ENCODE data around the gene LRRK1. TPM values are rescaled to one million over a fixed set of nuclear protein-coding genes. Genes with fewer than 3 reads are reported as not detected.

LRRK1 gene
- total and polyA plus RNA-seq, 2 donors (not counting 1 experiment from before 2014, with no cell fraction given): 19.8 to 53.0 TPM

DNA sequence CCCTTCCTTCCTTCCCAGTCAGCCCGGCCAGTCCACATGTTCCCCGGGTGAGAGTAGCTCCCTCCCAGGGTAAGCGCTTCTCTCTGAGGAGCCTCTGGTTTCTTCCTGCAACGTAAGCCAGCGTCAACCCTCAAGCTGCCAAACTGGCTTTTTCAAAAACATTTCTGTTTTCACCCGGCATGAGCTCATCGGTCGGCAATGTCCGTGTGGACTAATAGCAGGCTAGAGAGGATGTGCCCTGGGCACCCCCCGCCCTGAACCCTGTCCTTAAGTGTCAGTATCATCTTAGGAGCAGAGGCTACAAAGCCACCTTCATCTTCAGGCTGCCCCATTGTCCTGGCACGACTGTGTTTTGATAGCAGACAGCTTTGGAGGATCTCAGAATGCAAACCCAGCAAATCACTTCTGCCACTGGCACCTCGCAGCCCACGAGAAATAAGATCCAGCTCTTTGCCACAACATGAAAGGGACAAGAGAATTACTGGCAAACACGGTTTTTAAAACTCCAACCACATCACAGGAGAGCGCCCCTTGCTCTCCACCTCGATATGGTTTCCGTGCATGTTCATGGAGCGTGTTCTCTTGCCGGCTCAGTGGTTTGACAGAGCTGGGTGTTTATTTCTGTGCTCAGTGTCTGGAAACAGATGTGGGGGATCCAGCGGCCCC is 29.6 kb upstream of the LRRK1 start:
- Histone ChIP-seq H3K36me3 (replicated peaks in 1 of 2; ENCODE audit: control extremely low read depth in 1 of 2, control insufficient read depth in 1 of 2, extremely low read depth in 1 of 2, insufficient read depth in 2 of 2, low read length in 1 of 2) (no peaks in the 10 kb centered on the region), H3K27me3 (replicated peaks in 1 of 4; ENCODE audit: control extremely low read depth in 1 of 4, control insufficient read depth in 3 of 4, insufficient read depth in 4 of 4, low read length in 3 of 4) (peaks cover 0 to 52% (median 7%) of the 10 kb centered on the region in 4 experiments), H3K4me2 (replicated peaks; ENCODE audit: low read depth, low read length, poor library complexity, severe bottlenecking) (no peak overlapping the region), H4K20me1 (ENCODE audit: control insufficient read depth, insufficient read depth, low read length, poor library complexity, severe bottlenecking) (no peaks in the 10 kb centered on the region), H3K4me1 (ENCODE audit: control insufficient read depth in 2 of 2, insufficient read depth in 2 of 2, low read length in 2 of 2) (no peaks in the 10 kb centered on the region), H2AFZ (ENCODE audit: insufficient read depth, low read depth, low read length, poor library complexity, severe bottlenecking) (no peak overlapping the region), H3K79me2 (ENCODE audit: control insufficient read depth, insufficient read depth, low read length) (no peaks in the 10 kb centered on the region), H3K27ac (ENCODE audit: low read length in 2 of 2) (no peak overlapping the region), H3K9ac (ENCODE audit: low read length) (no peak overlapping the region), H3K9me3 (ENCODE audit: control extremely low read depth in 1 of 3, control insufficient read depth in 2 of 3, insufficient read depth in 1 of 3, low read length in 2 of 3) (no peaks in the 10 kb centered on the region), H3K4me3 (ENCODE audit: control extremely low read depth in 1 of 5, extremely low read depth in 1 of 5, insufficient read depth in 1 of 5, low read depth in 2 of 5, low read length in 4 of 5) (no peak overlapping the region)
- CTCF ChIA-PET: interaction anchor here (1.2 to 1.5 kb wide), 3 partner anchors 15 to 117 kb away, joined by 3 to 4 read pairs (median 4); no protein-coding TSS in a partner anchor
- ATAC-seq (ENCODE audit: low read depth) (no peak), DNase-seq (no peak)
- Mint-ChIP-seq H3K9me3 (ENCODE audit: insufficient read depth) (no peaks in the 10 kb centered on the region), H3K27ac (no peak overlapping the region), H3K4me3 (no peak overlapping the region), H3K4me1 (no peaks in the 10 kb centered on the region), H3K27me3 (peaks cover 70% of the 10 kb centered on the region)
- POLR2A ChIA-PET: no interaction called here
- WGBS (ENCODE audit: insufficient coverage): 33% methylated on average over 16 of the region's 20 CpGs
- TF ChIP-seq EZH2 (IDR thresholded peaks at IDR 0.05; ENCODE audit: borderline replicate concordance, insufficient read depth, low read depth, low read length, poor library complexity, severe bottlenecking): no peak
- TF ChIP-seq, protein P1, sequence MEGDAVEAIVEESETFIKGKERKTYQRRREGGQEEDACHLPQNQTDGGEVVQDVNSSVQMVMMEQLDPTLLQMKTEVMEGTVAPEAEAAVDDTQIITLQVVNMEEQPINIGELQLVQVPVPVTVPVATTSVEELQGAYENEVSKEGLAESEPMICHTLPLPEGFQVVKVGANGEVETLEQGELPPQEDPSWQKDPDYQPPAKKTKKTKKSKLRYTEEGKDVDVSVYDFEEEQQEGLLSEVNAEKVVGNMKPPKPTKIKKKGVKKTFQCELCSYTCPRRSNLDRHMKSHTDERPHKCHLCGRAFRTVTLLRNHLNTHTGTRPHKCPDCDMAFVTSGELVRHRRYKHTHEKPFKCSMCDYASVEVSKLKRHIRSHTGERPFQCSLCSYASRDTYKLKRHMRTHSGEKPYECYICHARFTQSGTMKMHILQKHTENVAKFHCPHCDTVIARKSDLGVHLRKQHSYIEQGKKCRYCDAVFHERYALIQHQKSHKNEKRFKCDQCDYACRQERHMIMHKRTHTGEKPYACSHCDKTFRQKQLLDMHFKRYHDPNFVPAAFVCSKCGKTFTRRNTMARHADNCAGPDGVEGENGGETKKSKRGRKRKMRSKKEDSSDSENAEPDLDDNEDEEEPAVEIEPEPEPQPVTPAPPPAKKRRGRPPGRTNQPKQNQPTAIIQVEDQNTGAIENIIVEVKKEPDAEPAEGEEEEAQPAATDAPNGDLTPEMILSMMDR (IDR thresholded peaks at IDR 0.05): no peak
- intact Hi-C loops (cut with micrococcal nuclease): no loop called here

DNA sequence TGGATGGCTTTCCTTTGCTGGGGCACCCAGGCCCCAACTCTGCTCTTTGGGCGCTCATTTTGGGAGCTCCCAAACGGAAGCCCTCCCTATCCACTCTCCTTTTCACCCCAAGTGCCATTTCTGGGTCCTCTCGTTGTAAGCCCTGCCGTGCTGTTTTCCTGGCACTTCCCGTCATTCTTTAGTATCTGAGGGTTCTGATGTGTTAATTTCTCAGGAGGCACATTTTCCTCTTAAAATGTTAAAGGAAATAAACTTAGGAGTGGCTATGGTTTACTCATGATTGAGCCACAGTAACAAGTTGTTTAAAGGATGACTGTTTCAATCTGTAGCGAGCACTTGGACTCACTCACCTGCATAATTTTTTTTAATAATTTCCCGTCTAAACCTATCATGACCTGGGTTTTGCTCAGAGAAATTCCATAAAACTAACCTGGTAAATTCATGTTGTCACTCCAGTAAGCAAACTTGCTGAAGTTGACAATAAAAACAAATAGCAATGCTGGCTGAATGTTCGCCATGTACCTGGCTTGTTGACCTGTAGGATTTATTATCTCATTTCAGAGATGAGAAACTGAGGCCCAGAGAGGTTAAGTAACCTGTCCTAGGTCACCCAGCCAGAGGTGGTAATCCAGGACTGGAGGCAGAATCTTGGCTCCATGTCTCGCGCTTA is 29.0 kb upstream of the LRRK1 start:
- peaks cover 64% of the 10 kb centered on the region for H3K27me3 Mint-ChIP-seq
- H3K9me3 Mint-ChIP-seq (ENCODE audit: insufficient read depth): no peaks in the 10 kb centered on the region
- Histone ChIP-seq H3K4me3 (ENCODE audit: control extremely low read depth in 1 of 5, extremely low read depth in 1 of 5, insufficient read depth in 1 of 5, low read depth in 2 of 5, low read length in 4 of 5) (no peak overlapping the region), H3K36me3 (replicated peaks in 1 of 2; ENCODE audit: control extremely low read depth in 1 of 2, control insufficient read depth in 1 of 2, extremely low read depth in 1 of 2, insufficient read depth in 2 of 2, low read length in 1 of 2) (no peaks in the 10 kb centered on the region), H3K9ac (ENCODE audit: low read length) (no peak overlapping the region), H4K20me1 (ENCODE audit: control insufficient read depth, insufficient read depth, low read length, poor library complexity, severe bottlenecking) (no peaks in the 10 kb centered on the region), H3K9me3 (ENCODE audit: control extremely low read depth in 1 of 3, control insufficient read depth in 2 of 3, insufficient read depth in 1 of 3, low read length in 2 of 3) (no peaks in the 10 kb centered on the region), H3K4me1 (ENCODE audit: control insufficient read depth in 2 of 2, insufficient read depth in 2 of 2, low read length in 2 of 2) (no peaks in the 10 kb centered on the region), H3K27me3 (replicated peaks in 1 of 4; ENCODE audit: control extremely low read depth in 1 of 4, control insufficient read depth in 3 of 4, insufficient read depth in 4 of 4, low read length in 3 of 4) (peaks cover 0 to 54% (median 7%) of the 10 kb centered on the region in 4 experiments), H3K4me2 (replicated peaks; ENCODE audit: low read depth, low read length, poor library complexity, severe bottlenecking) (no peak overlapping the region), H3K79me2 (ENCODE audit: control insufficient read depth, insufficient read depth, low read length) (no peaks in the 10 kb centered on the region), H2AFZ (ENCODE audit: insufficient read depth, low read depth, low read length, poor library complexity, severe bottlenecking) (no peak overlapping the region), H3K27ac (ENCODE audit: low read length in 2 of 2) (no peak overlapping the region)
- no peak for TF ChIP-seq EZH2 (IDR thresholded peaks at IDR 0.05; ENCODE audit: borderline replicate concordance, insufficient read depth, low read depth, low read length, poor library complexity, severe bottlenecking)
- TF ChIP-seq, protein P1 (IDR thresholded peaks at IDR 0.05): no peak
- ATAC-seq (ENCODE audit: low read depth) (no peak), DNase-seq (no peak)
- intact Hi-C loops (cut with micrococcal nuclease): no loop called here
- no peaks in the 10 kb centered on the region for H3K4me1 Mint-ChIP-seq
- ChIA-PET CTCF (interaction anchor here (1.2 to 1.5 kb wide), 3 partner anchors 15 to 117 kb away, joined by 3 to 4 read pairs (median 4); no protein-coding TSS in a partner anchor), POLR2A (no interaction called here)
- H3K4me3 Mint-ChIP-seq: no peak overlapping the region
- H3K27ac Mint-ChIP-seq: no peak overlapping the region
- WGBS (ENCODE audit: insufficient coverage): 94% methylated on average over 3 of the region's 10 CpGs
